AG20443 (cell line): ENCODE measurements around the gene ILKAP.

ENCODE experiments used
- DNase-seq: peaks from one replicate; pipeline ENCODE4 v3.0.0; 2012; ENCODE audit warnings: low spot score, mixed read lengths

Gene ILKAP

GRCh38 chr2:238203094-238203972 is at the start of gene ILKAP:
Gene ILKAP (minus strand): TSS chr2:238203695. CDS start chr2:238203553, 142 bp downstream.
- peak; percentile 100 for DNase-seq

- DNase-seq = no peak
Observed at GRCh38 chr2:238252766-238253630, 49.5 kb upstream of the ILKAP start.

GRCh38 chr2:238251986-238252385 is 48.5 kb upstream of the ILKAP start:
- DNase-seq = no peak

- DNase-seq = no peak
Observed at GRCh38 chr2:238251331-238251730, 47.8 kb upstream of the ILKAP start.

GRCh38 chr2:238250896-238251295 is 47.4 kb upstream of the ILKAP start:
- no peak for DNase-seq

GRCh38 chr2:238247841-238248453 is 44.5 kb upstream of the ILKAP start:
- no peak for DNase-seq

- no peak for DNase-seq
Observed at GRCh38 chr2:238247002-238247822, 43.7 kb upstream of the ILKAP start.

GRCh38 chr2:238244151-238244550 is 40.7 kb upstream of the ILKAP start:
- DNase-seq = no peak

GRCh38 chr2:238243496-238244076 is 40.1 kb upstream of the ILKAP start:
- DNase-seq = no peak

GRCh38 chr2:238242731-238243495 is 39.4 kb upstream of the ILKAP start:
- DNase-seq = no peak

GRCh38 chr2:238241970-238242369 is 38.5 kb upstream of the ILKAP start:
- no peak for DNase-seq

GRCh38 chr2:238240757-238241711 is 37.5 kb upstream of the ILKAP start:
- DNase-seq = peak; percentile 41

- DNase-seq = peak; percentile 98
Observed at GRCh38 chr2:238239863-238240756, 36.6 kb upstream of the ILKAP start, which contains the start of gene HES6. Gene HES6 (minus strand): TSS chr2:238240038. CDS start chr2:238239905, 133 bp downstream.

- DNase-seq = peak; percentile 29
Observed at GRCh38 chr2:238239543-238239862, 36.0 kb upstream of the ILKAP start.

- no peak for DNase-seq
Observed at GRCh38 chr2:238238766-238239542, 35.5 kb upstream of the ILKAP start.

GRCh38 chr2:238238311-238238765 is 34.8 kb upstream of the ILKAP start:
- no peak for DNase-seq

GRCh38 chr2:238237431-238238135 is 34.1 kb upstream of the ILKAP start:
- no peak for DNase-seq
